Kidney tubule cell (primary cell): ENCODE results near the gene TTC21A.
A peak's percentile ranks its signal among the peaks of the same experiment; 100 is the strongest.
"Not testable (repeated sequence)": the region's sequence is repeated elsewhere in the genome, so short reads cannot be mapped to it uniquely, and the experiment has no call there.

Source experiments
- DNase-seq: peaks from one replicate; pipeline ENCODE4 v3.0.0-alpha.2; 2018; ENCODE audit warnings: low spot score

TTC21A gene

GRCh38 chr3:39154280-39155021 is 47.0 kb downstream of the TTC21A start:
- DNase-seq, result peak; percentile 84

DNA sequence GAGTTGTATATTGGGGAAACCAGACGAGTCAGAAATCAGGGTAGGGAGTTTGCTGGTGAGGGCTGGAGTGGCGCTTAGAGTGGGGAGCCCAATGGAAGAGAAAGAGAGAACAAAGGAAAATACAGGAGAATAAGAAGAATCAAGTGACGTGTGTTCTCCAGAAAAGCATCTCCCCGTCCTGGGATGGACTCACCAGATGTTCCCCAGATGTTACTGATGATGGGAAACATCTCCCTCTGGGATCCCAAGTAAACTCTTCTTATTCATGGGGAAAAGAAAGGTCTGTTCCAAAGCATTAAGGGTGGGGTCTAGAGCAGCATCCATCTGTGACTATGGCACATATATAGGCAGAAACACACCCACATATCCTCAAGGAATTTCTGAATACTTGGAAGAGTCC is 48.9 kb downstream of the TTC21A start:
- DNase-seq, result no peak

- DNase-seq, result no peak
These were observed 49.9 kb downstream of the TTC21A start for GRCh38 chr3:39157359-39157758.

DNA sequence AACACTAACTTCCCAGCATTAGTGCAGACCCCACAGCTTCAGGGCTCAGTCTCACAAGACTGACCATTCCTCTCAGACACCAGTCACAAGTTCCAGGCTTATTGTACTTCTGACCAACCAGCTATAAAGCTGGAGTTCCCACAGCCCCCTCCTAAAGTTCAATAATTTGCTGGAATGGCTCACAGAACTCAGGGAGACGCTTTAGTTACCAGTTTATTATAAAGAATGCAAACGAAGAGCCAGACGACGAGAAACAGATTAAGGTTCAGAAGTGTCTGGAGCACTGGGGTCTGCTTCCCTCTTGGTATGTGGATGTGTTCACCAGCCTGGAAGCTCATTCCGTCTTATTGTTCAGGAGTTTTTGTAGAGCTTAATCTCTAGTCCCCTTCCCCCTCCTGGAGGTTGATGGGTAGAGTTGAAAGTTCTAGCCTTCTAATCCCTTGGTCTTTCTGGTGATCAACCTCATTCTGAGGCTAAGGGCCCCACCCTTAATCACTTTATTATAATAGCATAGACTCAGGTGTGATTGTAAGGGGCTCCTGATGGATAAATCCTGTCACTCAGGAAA is 50.8 kb downstream of the TTC21A start:
- DNase-seq, result no peak

- no peak for DNase-seq
These were observed 56.9 kb downstream of the TTC21A start for GRCh38 chr3:39164414-39164813.

GRCh38 chr3:39165518-39165917 is 58.0 kb downstream of the TTC21A start:
- no peak for DNase-seq

DNA sequence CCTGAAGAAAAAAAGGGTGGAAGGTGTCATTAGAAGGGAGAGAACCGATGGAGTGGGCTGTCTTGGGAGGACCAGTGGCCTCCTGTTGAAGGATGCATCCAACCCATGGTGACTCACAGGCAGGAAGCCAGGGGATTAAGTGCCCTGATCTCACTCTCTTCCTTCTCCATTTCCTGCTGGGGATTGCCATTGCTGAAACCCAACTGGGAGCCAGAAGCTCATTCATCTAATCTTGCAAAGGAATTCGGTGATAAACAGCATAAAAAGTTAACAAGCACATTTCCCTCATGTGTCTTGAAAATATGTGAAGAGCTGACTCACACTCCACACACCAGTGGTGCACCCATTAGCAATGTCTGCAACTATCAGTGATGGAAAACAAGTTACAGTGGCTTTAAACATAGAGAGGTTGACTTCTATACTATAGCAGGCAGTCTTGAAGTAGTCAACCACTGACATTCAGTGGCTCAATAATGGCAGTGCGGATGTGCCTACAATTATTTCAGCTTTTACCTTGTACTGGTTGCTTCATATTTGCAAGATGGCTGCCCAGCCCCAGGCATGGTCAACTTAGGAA is 58.7 kb downstream of the TTC21A start:
- DNase-seq, result peak; percentile 92

DNA sequence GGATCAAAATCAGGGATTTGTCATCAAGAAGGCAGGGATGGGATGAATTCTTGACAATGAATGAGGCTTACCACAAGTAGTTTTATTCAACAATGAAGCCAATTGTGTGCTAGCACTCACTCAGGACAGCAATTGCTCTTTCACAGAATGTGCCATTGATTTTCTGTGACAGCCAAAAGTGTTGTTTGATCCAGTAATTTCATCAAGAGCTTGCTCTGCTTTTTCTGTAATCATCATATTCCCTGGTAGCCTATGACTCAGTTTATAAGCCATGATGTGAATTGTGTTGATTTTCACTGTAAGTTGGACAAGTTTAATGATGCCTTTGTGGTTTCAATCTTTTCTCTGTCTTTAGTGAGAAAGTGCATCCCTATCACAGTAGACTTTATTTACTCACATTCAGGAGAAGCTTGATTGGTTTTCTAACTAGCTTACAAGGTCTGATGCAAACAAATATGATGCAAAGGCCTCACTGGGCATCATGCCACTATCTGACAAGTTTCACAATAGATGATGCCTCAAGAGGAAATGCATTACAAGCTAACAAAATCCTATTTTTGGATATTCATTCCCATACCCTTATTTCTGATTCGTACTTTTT is 59.6 kb downstream of the TTC21A start:
- peak; percentile 54 for DNase-seq

GRCh38 chr3:39168156-39168780 is 60.8 kb downstream of the TTC21A start:
- DNase-seq, result no peak

DNA sequence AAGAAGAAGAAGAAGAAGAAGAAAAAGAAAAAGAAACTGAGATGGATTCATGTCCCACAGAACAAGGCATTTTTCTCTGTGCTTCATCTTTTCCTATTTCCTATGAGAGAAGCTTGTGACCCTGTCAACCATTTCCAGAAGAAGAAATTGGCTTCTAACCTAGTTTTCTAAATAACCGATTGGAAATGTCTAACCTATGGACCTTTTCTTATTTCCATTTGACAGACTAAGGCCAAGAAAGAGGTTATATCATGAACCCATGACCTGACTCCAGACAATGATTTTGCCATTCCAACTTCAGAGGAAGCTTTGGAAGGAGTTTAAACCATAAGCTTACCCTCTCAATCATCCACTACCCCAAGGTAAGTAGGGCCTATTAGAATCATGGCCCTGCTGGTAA is 62.2 kb downstream of the TTC21A start:
- DNase-seq, result no peak

GRCh38 chr3:39170461-39170860 is 63.0 kb downstream of the TTC21A start:
- no peak for DNase-seq

GRCh38 chr3:39170877-39171276 is 63.4 kb downstream of the TTC21A start:
- not testable (repeated sequence) for DNase-seq

- DNase-seq, result no peak
These were observed 64.4 kb downstream of the TTC21A start for GRCh38 chr3:39171860-39172259.

DNA sequence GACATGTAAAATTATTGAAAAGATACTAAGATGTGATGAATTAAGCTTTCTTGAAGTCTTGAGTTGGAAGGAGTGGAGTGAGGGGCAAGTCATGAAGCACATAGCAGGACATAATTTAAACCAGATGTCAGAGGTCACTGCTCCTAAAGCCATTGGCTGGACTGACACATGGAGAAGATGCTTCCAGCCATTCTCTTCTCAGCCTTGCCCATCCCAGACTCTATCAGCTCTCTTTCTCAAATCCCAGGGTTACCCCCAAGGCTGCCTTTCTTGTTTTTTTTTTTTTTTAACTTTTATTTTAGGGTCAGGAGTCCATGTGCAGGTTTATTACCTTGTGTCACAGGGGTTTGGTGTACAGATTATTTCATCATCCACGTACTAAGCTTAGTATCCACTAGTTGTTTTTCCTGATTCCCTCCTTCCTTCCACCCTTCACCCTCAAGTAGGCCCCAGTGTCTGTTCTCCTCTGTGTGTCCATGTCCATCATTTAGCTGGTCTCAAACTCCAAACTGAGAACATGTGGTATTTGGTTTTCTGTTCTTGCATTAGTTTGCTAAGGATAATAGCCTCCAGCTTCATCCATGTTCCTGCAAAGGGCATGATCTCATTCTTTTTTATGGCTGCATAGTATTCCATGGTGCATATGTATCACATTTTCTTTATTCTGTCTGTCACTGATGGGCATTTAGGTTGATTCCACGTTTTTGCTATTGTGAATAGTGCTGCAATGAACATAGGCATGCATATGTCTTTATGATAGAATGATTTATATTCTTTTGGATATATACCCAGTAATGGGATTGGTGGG is 66.0 kb downstream of the TTC21A start:
- no peak for DNase-seq

DNA sequence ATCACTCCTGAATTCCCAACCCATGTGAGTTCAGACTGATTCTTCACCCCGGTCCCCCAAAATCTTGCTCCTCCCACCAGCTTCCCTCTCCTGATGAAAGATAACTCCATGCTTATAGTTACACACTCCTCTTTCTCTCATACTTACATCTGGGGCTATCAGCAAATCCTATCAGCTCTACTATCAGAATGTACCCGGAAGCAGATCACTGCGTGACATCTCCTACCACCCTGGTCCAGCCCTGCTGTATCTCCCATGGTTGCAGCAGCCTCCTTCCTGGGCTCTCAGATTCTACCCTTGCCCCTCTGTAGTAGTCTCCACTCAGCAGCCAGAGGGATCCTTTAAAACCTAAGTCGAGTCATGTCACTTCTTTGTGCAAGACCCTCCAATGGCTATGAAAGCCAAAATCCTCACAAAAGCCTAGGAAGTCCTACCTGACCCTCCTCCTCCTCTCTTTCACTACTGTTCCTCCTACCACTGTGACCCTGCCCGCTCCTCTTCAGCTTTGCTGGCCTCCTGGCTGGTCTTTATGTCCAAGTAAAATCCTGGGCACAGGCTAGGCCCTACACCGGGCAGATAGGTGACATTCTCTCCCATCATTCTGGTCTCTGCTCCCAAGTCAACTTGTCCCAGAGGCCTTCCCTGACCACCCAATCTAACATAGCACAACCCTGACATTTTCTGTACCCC is 68.7 kb downstream of the TTC21A start:
- no peak for DNase-seq

DNA sequence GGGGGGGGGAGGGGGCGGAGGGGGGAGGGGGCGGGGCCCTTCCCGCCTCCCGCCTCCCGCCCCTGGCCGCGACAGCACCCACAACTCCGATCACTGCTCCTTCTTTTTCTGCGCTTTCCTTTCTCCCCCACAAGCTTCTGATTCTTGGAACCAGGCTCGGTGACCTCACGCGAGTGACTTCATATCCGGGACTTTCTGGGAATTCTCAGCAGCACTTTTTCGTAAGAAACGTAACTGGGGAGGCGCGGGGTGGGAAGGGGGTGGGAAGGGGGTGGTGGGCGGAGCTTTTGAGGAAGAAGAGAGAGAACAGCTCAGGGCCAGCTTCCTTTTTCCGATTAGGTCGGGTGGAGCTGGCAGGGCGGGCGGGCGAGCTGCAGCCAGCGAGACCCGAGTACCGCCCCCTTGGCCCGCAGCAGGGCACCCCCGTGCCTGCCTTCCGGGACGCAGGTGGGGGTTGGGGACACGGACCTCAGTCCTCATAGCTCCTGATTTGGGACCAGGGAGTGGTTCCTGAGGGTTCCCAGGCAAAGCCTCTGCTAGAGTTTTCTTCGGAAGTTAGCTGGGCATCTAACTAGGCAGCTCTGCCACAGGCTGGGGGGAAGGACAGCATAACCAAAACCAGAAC is 70.3 kb downstream of the TTC21A start:
- DNase-seq, result peak; percentile 92

- DNase-seq, result peak; percentile 23
These were observed 71.1 kb downstream of the TTC21A start for GRCh38 chr3:39178553-39178952.

GRCh38 chr3:39180183-39180545 is 72.7 kb downstream of the TTC21A start:
- DNase-seq, result no peak

DNA sequence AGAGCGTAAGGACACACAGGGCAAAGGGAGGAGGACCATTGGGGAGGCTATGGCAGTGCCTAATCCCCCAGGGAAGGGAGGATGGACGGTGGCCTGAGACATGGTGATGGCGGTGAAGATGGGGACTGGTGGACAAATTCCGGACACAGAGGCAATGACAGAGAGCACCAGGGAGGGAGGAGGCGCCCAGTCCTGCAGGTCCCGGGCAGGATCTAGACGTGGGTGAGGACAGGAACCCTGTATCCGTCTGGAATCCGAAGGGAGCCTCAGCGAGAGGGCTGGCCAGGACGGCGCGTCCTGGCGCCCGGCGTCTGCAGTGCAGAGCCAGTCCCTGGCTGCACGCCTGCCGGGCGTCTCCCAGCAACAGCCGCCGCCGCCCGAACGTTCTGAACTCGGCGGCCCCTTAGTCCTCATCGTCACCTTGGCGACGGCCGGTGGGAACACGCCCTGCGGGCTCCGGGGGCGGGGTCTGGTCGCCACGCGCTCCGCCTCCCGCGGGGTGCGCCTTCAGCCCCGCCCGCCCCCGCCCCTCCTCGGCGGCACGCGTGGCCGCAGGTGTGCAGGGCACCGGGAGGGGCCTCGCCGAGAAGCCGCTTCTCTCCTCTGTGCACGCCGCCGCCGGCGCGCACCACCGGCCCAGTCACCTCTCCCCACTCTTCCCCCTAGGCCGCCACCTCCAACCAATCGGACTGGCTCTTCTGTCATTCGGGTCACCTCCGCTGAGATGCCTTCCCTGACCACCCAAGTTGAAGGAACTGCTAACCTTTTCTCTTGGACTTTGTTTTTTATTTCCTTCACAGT is 73.3 kb downstream of the TTC21A start:
- peak; percentile 86 for DNase-seq
